ENCODE data around the gene STX8. TPM values are rescaled to one million over a fixed set of nuclear protein-coding genes. Genes with fewer than 3 reads are reported as not detected.

Gene STX8
- total and polyA plus RNA-seq, 9 of the 15 experiments (the other 6 are each of a cell fraction or from before 2014, with no cell fraction given), result 14.6 to 42.5 (median 22.1) TPM

GRCh38 chr17:9221147-9221921 is 354.3 kb downstream of the STX8 start:
- H2AFZ ChIP-seq (ENCODE audit: low read depth, low read length), result no peak overlapping the region
- no peaks in the 10 kb centered on the region for H3K9me3 ChIP-seq (replicated peaks; ENCODE audit: control insufficient read depth, insufficient read depth, low read depth, low read length)
- no peaks in the 10 kb centered on the region for H3K79me2 ChIP-seq (ENCODE audit: control insufficient read depth, insufficient read depth, low read length)
- FAIRE-seq (no peak), ATAC-seq (no peak), DNase-seq (ENCODE audit: extremely low read depth in 1 of 4, low spot score in 3 of 4) (no peak)
- WGBS (ENCODE audit: insufficient coverage, low coverage, missing lambda C conversion rate), result 3% methylated on average over 18 of the region's 25 CpGs
- H3K9me1 ChIP-seq (ENCODE audit: control insufficient read depth, insufficient read depth, low read length), result no peaks in the 10 kb centered on the region
- H3K27ac ChIP-seq (ENCODE audit: extremely low read depth, low read depth, low read length), result no peak overlapping the region
- H3K4me3 ChIP-seq, result no peak overlapping the region
- no peak overlapping the region for H3K4me2 ChIP-seq (ENCODE audit: insufficient read depth, low read length)
- CTCF ChIA-PET (ENCODE audit: low intra/inter-chr PET ratio), result no interaction called here
- no peak overlapping the region for H3K9ac ChIP-seq (ENCODE audit: insufficient read depth in 1 of 2, low read depth in 2 of 2, low read length in 2 of 2)
- in situ Hi-C loops (cut with MboI), result no loop called here
- H3K4me1 ChIP-seq (replicated peaks in 1 of 2; ENCODE audit: control insufficient read depth in 2 of 2, insufficient read depth in 2 of 2, low read length in 2 of 2), result no peaks in the 10 kb centered on the region
- intact Hi-C loops (cut with micrococcal nuclease), result no loop called here
- no peaks in the 10 kb centered on the region for H4K20me1 ChIP-seq (replicated peaks; ENCODE audit: control insufficient read depth, insufficient read depth, low read length)
- BruUV-seq (replicated peaks), result no TSS peak
- no peaks in the 10 kb centered on the region for H3K36me3 ChIP-seq (ENCODE audit: control insufficient read depth, insufficient read depth, low read length)
- POLR2A ChIA-PET, result interaction anchor here (0.7 kb wide), 1 partner anchor 1236 kb away, joined by 3 read pairs; no protein-coding TSS in a partner anchor
- H3K27me3 ChIP-seq (ENCODE audit: control insufficient read depth in 2 of 2, insufficient read depth in 2 of 2, low read length in 2 of 2), result peaks cover 0 to 4% of the 10 kb centered on the region in 2 experiments; a peak in 1 of 5 replicates
- no peak for TF ChIP-seq KLF1 (tag; IDR thresholded peaks at IDR 0.05)
- no peak for TF ChIP-seq TRIM24 (IDR thresholded peaks at IDR 0.05)
- no peak for TF ChIP-seq ZNF764 (CRISPR knock-in tag; IDR thresholded peaks at IDR 0.05; ENCODE audit: low read depth)
- no peak for TF ChIP-seq NR4A1 (CRISPR knock-in tag; IDR thresholded peaks at IDR 0.05)
- no peak for TF ChIP-seq NR4A1 (tag; IDR thresholded peaks at IDR 0.05)
- TF ChIP-seq PHB2 (IDR thresholded peaks at IDR 0.05; ENCODE audit: low read depth), result no peak
- TF ChIP-seq TEAD2 (tag; IDR thresholded peaks at IDR 0.05), result no peak
- TF ChIP-seq JUND (IDR thresholded peaks at IDR 0.05; ENCODE audit: borderline replicate concordance, low read depth, low read length), result no peak
- no peak for TF ChIP-seq JUND (tag; IDR thresholded peaks at IDR 0.05; ENCODE audit: borderline replicate concordance, low read depth, low read length)
